ENCODE measurements around the gene CLDND2.

CLDND2 gene

DNA sequence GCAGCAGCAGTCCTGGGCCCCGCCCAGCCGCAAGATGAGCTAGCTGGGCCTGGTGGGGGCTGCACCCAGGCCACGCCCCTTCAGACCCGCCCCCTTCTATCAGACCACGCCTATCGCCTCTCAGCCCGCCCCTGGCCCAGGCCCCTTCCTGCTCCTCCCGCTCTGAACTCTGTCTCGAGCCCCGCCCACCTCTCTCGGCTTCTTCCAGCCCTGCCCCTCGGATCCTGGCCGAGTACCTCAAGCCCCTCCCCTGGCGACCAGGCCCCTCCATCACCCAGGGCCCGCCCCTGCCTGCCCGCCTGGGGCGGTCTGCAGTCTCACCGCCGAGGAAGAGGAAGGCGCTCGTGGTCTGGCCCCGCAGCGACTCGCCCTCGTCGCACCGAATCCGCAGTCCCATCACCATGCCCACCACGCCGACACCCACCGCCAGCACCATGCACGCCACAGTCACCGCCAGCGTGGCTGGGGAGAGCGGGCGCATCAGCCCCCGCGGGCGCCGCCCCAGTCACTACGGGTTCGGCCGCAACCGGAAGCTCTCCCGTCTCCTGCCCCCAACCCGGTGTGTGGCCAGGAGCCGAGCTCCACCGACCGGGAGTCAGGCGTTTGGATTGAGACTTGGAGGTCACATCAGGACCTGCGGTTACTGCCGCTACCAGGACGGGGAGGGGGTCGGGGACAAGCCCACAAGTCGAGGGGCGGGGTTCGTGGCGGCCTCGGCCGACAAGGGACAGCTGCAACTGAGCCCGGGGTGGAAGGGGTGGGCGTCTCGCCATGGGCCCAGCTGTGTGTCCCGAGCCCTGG is 1.0 kb downstream of the CLDND2 start:
- peak overlapping the region; percentile 94 for H3K4me3 ChIP-seq (ENCODE audit: low read depth, low read length)
- DNase-seq (ENCODE audit: low read depth) = peak; percentile 100
- TF ChIP-seq CTCF (conservative IDR thresholded peaks at IDR 0.05; ENCODE audit: low read depth, low read length) = no peak

GRCh38 chr19:51367255-51367564 is 1.6 kb downstream of the CLDND2 start:
- peak overlapping the region; percentile 94 for H3K4me3 ChIP-seq (ENCODE audit: low read depth, low read length)
- no peak for DNase-seq (ENCODE audit: low read depth)
- no peak for TF ChIP-seq CTCF (conservative IDR thresholded peaks at IDR 0.05; ENCODE audit: low read depth, low read length)

DNA sequence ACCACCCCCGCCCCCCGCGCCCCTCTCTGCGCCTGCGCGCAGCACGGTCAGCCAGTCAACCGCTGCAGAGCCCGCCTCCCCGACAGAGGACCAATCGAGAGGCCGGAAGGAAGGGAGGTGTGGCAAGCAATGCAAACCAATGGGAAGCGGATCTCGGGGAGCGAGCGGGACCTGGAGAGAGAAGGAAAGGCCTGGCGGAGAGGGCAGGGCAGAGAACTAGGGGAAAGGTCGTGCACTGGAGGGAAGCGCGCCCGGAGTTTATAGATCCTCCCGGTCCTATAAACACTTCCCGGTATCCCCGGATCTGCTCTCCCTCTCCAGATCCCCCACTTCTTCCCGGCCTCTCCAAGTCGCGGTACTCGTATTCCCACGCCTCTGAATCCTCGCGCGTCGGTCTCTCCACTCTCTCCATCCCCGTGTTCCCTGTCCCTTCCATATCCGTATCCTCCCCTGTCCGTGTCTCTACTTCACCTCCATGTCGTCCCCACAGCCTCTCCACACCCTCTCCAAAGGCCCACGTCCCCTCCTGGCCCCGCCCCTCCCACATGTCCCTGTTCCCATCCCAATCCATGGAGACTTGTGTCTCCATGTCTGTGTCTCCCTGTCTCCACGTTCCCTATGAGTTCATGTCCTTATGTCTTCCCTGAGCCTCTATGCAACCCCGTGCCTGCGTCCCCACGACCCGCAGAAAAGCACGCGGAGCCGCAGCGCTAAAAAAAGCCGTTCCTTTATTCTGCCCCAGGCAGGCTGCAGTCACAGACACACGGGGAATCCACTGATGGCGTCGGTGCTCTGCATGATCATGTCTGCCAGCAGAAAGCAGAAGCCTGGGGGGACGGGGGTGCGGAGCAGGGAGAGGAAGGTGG is 2.2 kb downstream of the CLDND2 start:
- peak; percentile 99 for DNase-seq (ENCODE audit: low read depth)
- H3K4me3 ChIP-seq (ENCODE audit: low read depth, low read length) = peak overlapping the region; percentile 94
- no peak for TF ChIP-seq CTCF (conservative IDR thresholded peaks at IDR 0.05; ENCODE audit: low read depth, low read length)

DNA sequence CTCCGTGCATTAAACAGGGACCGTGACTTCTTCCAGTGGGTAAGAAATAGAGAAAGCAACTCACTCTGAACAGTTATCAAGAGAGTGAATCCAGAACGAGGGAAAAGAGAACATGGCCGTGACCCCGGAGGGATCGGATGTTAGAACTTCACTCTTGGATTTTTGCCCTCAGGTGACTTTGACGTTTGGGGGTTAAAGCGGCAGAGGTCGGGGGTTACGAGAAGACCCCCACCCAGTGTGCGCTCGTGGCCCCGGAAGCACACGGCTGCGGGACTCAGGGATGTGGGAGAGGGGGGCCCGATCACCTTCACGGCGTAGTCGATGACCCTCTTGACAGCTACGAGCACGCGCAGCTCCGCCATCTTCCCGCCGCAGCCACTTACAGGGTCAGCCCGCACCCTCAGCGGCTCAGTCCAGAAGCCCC is 2.8 kb downstream of the CLDND2 start, which contains the start of gene ETFB:
TSS of gene ETFB (minus strand) at position 424 of the 424 bp plus-strand sequence. CDS start at position 362, 62 bp downstream.
- H3K4me3 ChIP-seq (ENCODE audit: low read depth, low read length) = peak within 1 kb of the TSS; percentile 94
- DNase-seq (ENCODE audit: low read depth) = no peak
- no peak for TF ChIP-seq CTCF (conservative IDR thresholded peaks at IDR 0.05; ENCODE audit: low read depth, low read length)

GRCh38 chr19:51365211-51365964 is 3.4 kb downstream of the CLDND2 start:
- H3K4me3 ChIP-seq (ENCODE audit: low read depth, low read length) = peak overlapping the region; percentile 94
- peak; percentile 31 for TF ChIP-seq CTCF (conservative IDR thresholded peaks at IDR 0.05; ENCODE audit: low read depth, low read length)
- DNase-seq (ENCODE audit: low read depth) = peak; percentile 65

- peak; percentile 43 for DNase-seq (ENCODE audit: low read depth)
- H3K4me3 ChIP-seq (ENCODE audit: low read depth, low read length) = no peak overlapping the region
- TF ChIP-seq CTCF (conservative IDR thresholded peaks at IDR 0.05; ENCODE audit: low read depth, low read length) = no peak
These were observed 4.3 kb downstream of the CLDND2 start for GRCh38 chr19:51364200-51365106.

Data from choroid plexus epithelial cell (primary cell).